Measurements from ENCODE around the gene KHDC1.
"Not testable (repeated sequence)": the region's sequence is repeated elsewhere in the genome, so short reads cannot be mapped to it uniquely, and the experiment has no call there.

Gene KHDC1

GRCh38 chr6:73262671-73263569, at the start of gene KHDC1:
KHDC1 (minus strand) TSS chr6:73263196; CDS start chr6:73242517, 20,679 bp downstream.
- Histone ChIP-seq H2AFZ (ENCODE audit: low read depth, low read length) (peak within 1 kb of the TSS; percentile 99), H3K27ac (ENCODE audit: low read length) (peak within 1 kb of the TSS; percentile 35)
- TF ChIP-seq EZH2phosphoT487 (IDR thresholded peaks at IDR 0.05; ENCODE audit: low read depth) (no peak), CTCF (IDR thresholded peaks at IDR 0.05; ENCODE audit: low read depth, low read length) (0 out of 2 replicates have a peak, but pooled peaks have one; percentile 4)

GRCh38 chr6:73310503-73310845, 47.5 kb upstream of the KHDC1 start:
- H4K20me1 ChIP-seq (ENCODE audit: insufficient read depth, low read length); H3K36me3 ChIP-seq (replicated peaks; ENCODE audit: low read depth, low read length); H3K9me3 ChIP-seq (ENCODE audit: insufficient read depth, low read length); H3K27me3 ChIP-seq (ENCODE audit: low read depth, low read length): not testable (repeated sequence)
- peaks cover 12% of the 10 kb centered on the region for H3K4me1 ChIP-seq (ENCODE audit: low read length)
- peak overlapping the region; percentile 81 for H3K4me3 ChIP-seq (ENCODE audit: low read length)
- peak overlapping the region; percentile 81 for H2AFZ ChIP-seq (ENCODE audit: low read depth, low read length)
- H3K9ac ChIP-seq (ENCODE audit: low read length) = peak overlapping the region; percentile 87
- H3K79me2 ChIP-seq (ENCODE audit: low read length) = peaks cover 36% of the 10 kb centered on the region
- peak overlapping the region; percentile 53 for H3K27ac ChIP-seq (ENCODE audit: low read length)
- H3K4me2 ChIP-seq (ENCODE audit: low read length) = peak overlapping the region; percentile 89

More at GRCh38 chr6:73262671-73263569, at the start of gene KHDC1:
- peak within 1 kb of the TSS; percentile 81 for H3K9ac ChIP-seq (ENCODE audit: low read length)
- peak within 1 kb of the TSS; percentile 92 for H3K4me3 ChIP-seq (ENCODE audit: low read length)
- H3K4me2 ChIP-seq (ENCODE audit: low read length) = peak within 1 kb of the TSS; percentile 98
- H3K79me2 ChIP-seq (ENCODE audit: low read length) = peaks cover 33% of the 10 kb centered on the region
- H4K20me1 ChIP-seq (ENCODE audit: insufficient read depth, low read length) = no peaks in the 10 kb centered on the region
- H3K36me3 ChIP-seq (replicated peaks; ENCODE audit: low read depth, low read length) = peaks cover 12% of the 10 kb centered on the region
- peaks cover 16% of the 10 kb centered on the region for H3K4me1 ChIP-seq (ENCODE audit: low read length)
- no peaks in the 10 kb centered on the region for H3K27me3 ChIP-seq (ENCODE audit: low read depth, low read length)
- no peaks in the 10 kb centered on the region for H3K9me3 ChIP-seq (ENCODE audit: insufficient read depth, low read length)

DNA sequence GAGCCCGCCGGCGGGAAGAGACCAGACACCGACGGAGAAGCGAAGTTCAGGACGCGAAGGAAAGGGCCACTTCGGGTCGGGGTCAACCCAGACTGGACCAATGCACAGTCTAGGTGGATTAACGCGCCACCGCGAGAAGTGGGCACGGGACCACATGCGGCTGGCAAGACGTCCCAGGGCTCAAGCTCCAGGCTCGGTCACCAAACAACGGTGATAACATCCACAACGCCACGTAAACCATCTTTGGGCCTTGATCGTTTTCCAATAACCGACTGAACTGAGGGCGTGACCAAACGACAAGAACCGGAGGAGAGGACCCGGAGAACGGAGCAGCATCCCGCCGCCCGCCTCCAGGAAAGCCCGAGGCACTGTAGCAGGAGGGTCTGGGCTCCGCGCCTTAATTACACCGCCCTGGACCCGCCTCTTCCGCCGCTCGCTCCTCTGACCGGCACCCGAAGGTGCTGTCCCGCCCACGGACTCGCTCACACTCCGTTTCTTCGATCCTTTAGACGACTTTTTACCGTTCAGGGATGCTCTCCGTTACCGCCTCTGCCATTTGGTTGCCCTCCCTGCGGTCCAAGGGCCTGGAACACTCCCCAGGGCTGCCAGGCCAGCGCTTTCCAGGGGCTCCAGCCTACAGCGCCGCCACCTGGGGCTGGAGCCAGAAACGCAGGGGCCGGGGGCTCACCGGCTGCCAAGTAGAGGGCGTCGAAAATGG, 46.9 kb upstream of the KHDC1 start:
- no peaks in the 10 kb centered on the region for H3K9me3 ChIP-seq (ENCODE audit: insufficient read depth, low read length)
- peaks cover 38% of the 10 kb centered on the region for H3K79me2 ChIP-seq (ENCODE audit: low read length)
- H3K9ac ChIP-seq (ENCODE audit: low read length) = peak overlapping the region; percentile 87
- H3K27me3 ChIP-seq (ENCODE audit: low read depth, low read length) = no peaks in the 10 kb centered on the region
- H3K27ac ChIP-seq (ENCODE audit: low read length) = peak overlapping the region; percentile 53
- peak overlapping the region; percentile 81 for H3K4me3 ChIP-seq (ENCODE audit: low read length)
- peak; percentile 90 for TF ChIP-seq CTCF (IDR thresholded peaks at IDR 0.05; ENCODE audit: low read depth, low read length)
- TF ChIP-seq EZH2phosphoT487 (IDR thresholded peaks at IDR 0.05; ENCODE audit: low read depth) = no peak
- H2AFZ ChIP-seq (ENCODE audit: low read depth, low read length) = peak overlapping the region; percentile 81
- H3K4me1 ChIP-seq (ENCODE audit: low read length) = peaks cover 12% of the 10 kb centered on the region
- H4K20me1 ChIP-seq (ENCODE audit: insufficient read depth, low read length) = no peaks in the 10 kb centered on the region
- peaks cover 10% of the 10 kb centered on the region for H3K36me3 ChIP-seq (replicated peaks; ENCODE audit: low read depth, low read length)
- peak overlapping the region; percentile 89 for H3K4me2 ChIP-seq (ENCODE audit: low read length)

DNA sequence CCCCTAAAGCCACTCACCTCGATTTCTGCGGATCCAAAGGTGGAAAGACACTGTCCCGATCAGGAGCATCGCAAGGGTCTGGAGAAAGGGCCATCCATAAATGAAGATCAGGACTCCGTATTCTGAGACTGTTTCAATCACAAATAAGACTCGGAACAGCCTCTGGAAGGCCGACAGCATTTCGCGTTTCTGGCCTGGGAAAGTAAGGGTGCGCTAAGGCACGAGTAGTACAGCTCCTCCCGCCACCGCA, 46.5 kb upstream of the KHDC1 start:
- Histone ChIP-seq H3K9me3 (ENCODE audit: insufficient read depth, low read length) (no peaks in the 10 kb centered on the region), H3K27ac (ENCODE audit: low read length) (peak overlapping the region; percentile 53), H4K20me1 (ENCODE audit: insufficient read depth, low read length) (no peaks in the 10 kb centered on the region), H3K27me3 (ENCODE audit: low read depth, low read length) (no peaks in the 10 kb centered on the region), H3K4me3 (ENCODE audit: low read length) (peak overlapping the region; percentile 81), H3K79me2 (ENCODE audit: low read length) (peaks cover 43% of the 10 kb centered on the region), H3K4me1 (ENCODE audit: low read length) (peaks cover 15% of the 10 kb centered on the region), H3K36me3 (replicated peaks; ENCODE audit: low read depth, low read length) (peaks cover 14% of the 10 kb centered on the region), H2AFZ (ENCODE audit: low read depth, low read length) (peak overlapping the region; percentile 81), H3K4me2 (ENCODE audit: low read length) (peak overlapping the region; percentile 89), H3K9ac (ENCODE audit: low read length) (peak overlapping the region; percentile 87)
- TF ChIP-seq CTCF (IDR thresholded peaks at IDR 0.05; ENCODE audit: low read depth, low read length) = no peak
- no peak for TF ChIP-seq EZH2phosphoT487 (IDR thresholded peaks at IDR 0.05; ENCODE audit: low read depth)
